G401.6 (cell line): ENCODE measurements around the gene C16orf95.

Experiments used
- FAIRE-seq: peaks from 2 replicates; lab custom pipeline; 2012; peaks lifted over from hg19 to GRCh38; lab: Jason Lieb, UNC

Gene C16orf95

GRCh38 chr16:87331241-87331801 is 14.1 kb upstream of the C16orf95 start:
- no peak for FAIRE-seq

- no peak for FAIRE-seq
Observed at GRCh38 chr16:87330646-87331045, 13.5 kb upstream of the C16orf95 start.

- FAIRE-seq: no peak
Observed at GRCh38 chr16:87330257-87330624, 13.0 kb upstream of the C16orf95 start.

- no peak for FAIRE-seq
Observed at GRCh38 chr16:87329436-87330256, 12.5 kb upstream of the C16orf95 start.

GRCh38 chr16:87328846-87329245 is 11.7 kb upstream of the C16orf95 start:
- FAIRE-seq: no peak

- no peak for FAIRE-seq
Observed at GRCh38 chr16:87327798-87328495, 10.8 kb upstream of the C16orf95 start.

- no peak for FAIRE-seq
Observed at GRCh38 chr16:87326151-87326571, 9.0 kb upstream of the C16orf95 start.

GRCh38 chr16:87325423-87325858 is 8.2 kb upstream of the C16orf95 start:
- no peak for FAIRE-seq

GRCh38 chr16:87324411-87325275 is 7.5 kb upstream of the C16orf95 start:
- no peak for FAIRE-seq

GRCh38 chr16:87323727-87324410 is 6.7 kb upstream of the C16orf95 start:
- no peak for FAIRE-seq

- no peak for FAIRE-seq
Observed at GRCh38 chr16:87322833-87323726, 5.9 kb upstream of the C16orf95 start.

- FAIRE-seq: no peak
Observed at GRCh38 chr16:87322360-87322759, 5.2 kb upstream of the C16orf95 start.

- no peak for FAIRE-seq
Observed at GRCh38 chr16:87321336-87322107, 4.3 kb upstream of the C16orf95 start.

GRCh38 chr16:87320510-87321227 is 3.5 kb upstream of the C16orf95 start:
- FAIRE-seq: no peak

- FAIRE-seq: no peak
Observed at GRCh38 chr16:87319997-87320491, 2.9 kb upstream of the C16orf95 start.

- FAIRE-seq: no peak
Observed at GRCh38 chr16:87319011-87319410, 1.8 kb upstream of the C16orf95 start.

- FAIRE-seq: no peak
Observed at GRCh38 chr16:87317750-87318644, 805 bp upstream of the C16orf95 start.

GRCh38 chr16:87316450-87316922 is 706 bp downstream of the C16orf95 start:
- no peak for FAIRE-seq
